OCI-LY3 (cell line): Measurements from ENCODE around the gene B4GALT1.

Experiments used
- H2AFZ ChIP-seq: fragments of 200-600, 300-600 bp; shearing (Covaris generic); 2 replicates; pipeline ENCODE4 v1.6.0; 2014; ENCODE audit warnings: antibody characterized with exemption, low read depth, low read length
- H3K27ac ChIP-seq: fragments of 200-600, 300-600 bp; sonication (generic); 2 replicates; pipeline ENCODE4 v1.5.1; 2014; ENCODE audit warnings: mild to moderate bottlenecking, low read length, moderate library complexity, mixed read lengths
- H3K27me3 ChIP-seq: fragments of 200-600, 300-600 bp; sonication (generic); 2 replicates; pipeline ENCODE4 v1.6.1; 2014; ENCODE audit warnings: low read depth, low read length, mixed read lengths
- H3K36me3 ChIP-seq: fragments of 200-600, 300-600 bp; sonication (generic); replicated peaks from 2 replicates; pipeline ENCODE3; 2014; ENCODE audit warnings: low read depth, low read length, mixed read lengths
- H3K4me1 ChIP-seq: fragments of 300-600, 200-600 bp; sonication (generic); 2 replicates; pipeline ENCODE4 v1.6.1; 2014; ENCODE audit warnings: low read length, mixed read lengths
- H3K4me2 ChIP-seq: fragments of 200-600, 300-600 bp; sonication (generic); 2 replicates; pipeline ENCODE4 v1.6.1; 2014; ENCODE audit warnings: low read length, mixed read lengths
- H3K4me3 ChIP-seq: fragments of 300-600, 200-600 bp; sonication (generic); 2 replicates; pipeline ENCODE4 v1.5.1; 2014; ENCODE audit warnings: antibody characterized with exemption, mild to moderate bottlenecking, low read length, moderate library complexity
- H3K79me2 ChIP-seq: fragments of 300-600, 200-600 bp; shearing (Covaris generic); 2 replicates; pipeline ENCODE4 v1.6.1; 2014; ENCODE audit warnings: mild to moderate bottlenecking, low read length, mixed read lengths
- H3K9ac ChIP-seq: fragments of 300-600, 200-600 bp; shearing (Covaris generic); 2 replicates; pipeline ENCODE4 v1.6.0; 2014; ENCODE audit warnings: mild to moderate bottlenecking, low read length, moderate library complexity
- H3K9me3 ChIP-seq: fragments of 200-600, 300-600 bp; shearing (Covaris generic); 2 replicates; pipeline ENCODE4 v1.6.1; 2014; ENCODE audit warnings: low read length, mixed read lengths; ENCODE audit not compliant: insufficient read depth
- H4K20me1 ChIP-seq: fragments of 200-600, 300-600 bp; sonication (generic); 2 replicates; pipeline ENCODE4 v1.6.1; 2016; ENCODE audit warnings: low read length, mixed read lengths; ENCODE audit not compliant: insufficient read depth
- CTCF ChIP-seq: fragments of 200-600, 300-600 bp; sonication (generic); IDR thresholded peaks from 2 replicates; pipeline ENCODE4 v1.5.1; 2014; ENCODE audit warnings: antibody characterized with exemption, low read length, low read depth
- EZH2phosphoT487 ChIP-seq: fragments of 200-600 bp; shearing (Covaris generic); IDR thresholded peaks from 2 replicates; pipeline ENCODE4 v1.6.1; 2018; ENCODE audit warnings: antibody characterized with exemption, mixed run types, low read depth

Gene B4GALT1

DNA sequence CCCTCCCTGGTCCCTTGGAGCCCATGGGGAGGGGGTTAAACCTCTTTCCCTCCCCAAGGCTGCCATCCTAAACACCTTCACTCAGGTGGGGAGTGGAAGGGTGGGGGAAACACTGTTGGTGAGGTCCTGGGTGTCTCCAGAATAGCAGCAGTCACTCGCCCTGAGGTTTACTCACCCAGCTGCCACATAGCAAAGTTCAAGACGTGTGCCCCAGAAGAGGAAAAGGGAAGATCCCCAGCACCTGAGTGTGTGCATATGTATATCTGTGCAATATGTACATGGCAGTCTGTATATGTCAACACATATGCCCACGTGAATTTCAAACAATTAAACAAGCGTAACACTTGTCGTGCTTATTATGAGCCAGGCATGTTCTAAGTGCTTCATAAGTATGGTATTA is 59.4 kb downstream of the B4GALT1 start:
- Histone ChIP-seq H3K9ac (no peak overlapping the region), H3K27ac (no peak overlapping the region), H3K4me2 (no peak overlapping the region), H3K4me3 (no peak overlapping the region), H3K36me3 (peaks cover 28% of the 10 kb centered on the region), H3K79me2 (no peaks in the 10 kb centered on the region), H3K27me3 (no peaks in the 10 kb centered on the region), H3K9me3 (no peaks in the 10 kb centered on the region), H3K4me1 (peaks cover 10% of the 10 kb centered on the region), H4K20me1 (0 out of 2 replicates have a peak, but pooled peaks cover 11% of the 10 kb centered on the region), H2AFZ (no peak overlapping the region)
- no peak for TF ChIP-seq CTCF
- no peak for TF ChIP-seq EZH2phosphoT487

DNA sequence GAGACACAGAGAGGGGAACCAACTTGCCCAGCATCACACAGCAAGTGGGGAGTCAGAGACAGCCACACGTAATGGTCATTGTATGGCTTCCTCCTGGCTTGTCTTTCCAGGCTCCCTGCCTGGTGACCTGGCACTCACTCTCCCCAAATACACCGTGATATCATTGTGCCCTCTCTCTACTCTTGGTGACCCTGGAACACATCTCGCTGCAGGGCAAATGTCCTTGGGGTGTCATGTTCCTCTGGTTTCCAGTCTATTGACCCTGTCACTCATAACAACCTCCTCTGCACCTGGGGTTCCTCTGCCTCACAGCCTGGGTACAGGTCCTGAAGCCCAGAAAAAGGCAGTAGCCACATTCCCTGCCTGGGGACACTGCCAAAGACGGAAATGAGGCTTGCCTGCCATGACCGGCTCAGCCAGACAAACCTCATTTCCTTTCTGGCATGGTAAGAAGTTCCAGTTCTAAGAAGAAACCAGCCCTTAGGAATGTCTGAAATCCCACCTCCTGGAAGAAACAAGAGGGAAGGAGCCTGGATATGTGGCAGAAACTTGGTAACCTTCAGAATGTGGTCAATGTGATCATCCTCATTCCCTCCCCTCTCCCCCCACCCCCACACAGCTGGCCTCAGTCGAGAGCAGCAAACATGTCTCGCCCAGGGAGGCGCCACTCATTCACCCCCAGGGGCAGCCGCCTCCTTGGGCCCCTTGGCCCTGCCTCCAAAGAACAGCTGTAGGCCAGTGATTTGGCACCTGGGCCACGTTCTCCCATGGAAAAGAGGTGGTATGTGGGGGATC is 60.1 kb downstream of the B4GALT1 start:
- Histone ChIP-seq H3K79me2 (no peaks in the 10 kb centered on the region), H3K4me3 (no peak overlapping the region), H3K4me2 (no peak overlapping the region), H2AFZ (no peak overlapping the region), H3K9me3 (no peaks in the 10 kb centered on the region), H4K20me1 (0 out of 2 replicates have a peak, but pooled peaks cover 11% of the 10 kb centered on the region), H3K36me3 (peaks cover 21% of the 10 kb centered on the region), H3K27me3 (no peaks in the 10 kb centered on the region), H3K4me1 (peaks cover 10% of the 10 kb centered on the region), H3K9ac (no peak overlapping the region), H3K27ac (no peak overlapping the region)
- TF ChIP-seq EZH2phosphoT487 (no peak), CTCF (no peak)

DNA sequence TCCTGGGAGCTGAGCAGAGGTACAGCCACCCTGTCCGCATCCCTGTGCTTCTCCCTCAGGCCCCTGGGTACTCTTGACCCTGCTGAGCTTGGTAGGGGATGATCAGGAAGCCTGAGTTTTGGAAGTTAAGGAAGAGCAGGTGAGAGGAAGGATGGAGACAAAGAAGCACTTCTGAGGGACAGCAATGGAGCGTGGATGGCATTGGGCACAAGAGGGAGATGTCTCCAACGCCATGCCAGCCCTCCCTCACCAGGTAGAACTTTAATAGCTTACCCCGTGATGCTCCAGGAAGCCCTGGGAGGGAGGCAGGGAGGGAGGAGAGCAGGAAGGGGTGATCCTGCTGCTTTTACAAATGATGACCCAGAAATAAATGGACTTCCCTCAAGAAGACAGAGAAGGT is 60.8 kb downstream of the B4GALT1 start:
- H3K9me3 ChIP-seq: no peaks in the 10 kb centered on the region
- H2AFZ ChIP-seq: no peak overlapping the region
- H3K9ac ChIP-seq: no peak overlapping the region
- no peak overlapping the region for H3K4me3 ChIP-seq
- H3K27me3 ChIP-seq: no peaks in the 10 kb centered on the region
- 0 out of 2 replicates have a peak, but pooled peaks cover 11% of the 10 kb centered on the region for H4K20me1 ChIP-seq
- no peaks in the 10 kb centered on the region for H3K79me2 ChIP-seq
- H3K4me1 ChIP-seq: peaks cover 10% of the 10 kb centered on the region
- H3K36me3 ChIP-seq: peaks cover 21% of the 10 kb centered on the region
- TF ChIP-seq EZH2phosphoT487 (no peak), CTCF (no peak)
- H3K27ac ChIP-seq: no peak overlapping the region
- H3K4me2 ChIP-seq: no peak overlapping the region

GRCh38 chr9:33105959-33106358 is 61.2 kb downstream of the B4GALT1 start:
- Histone ChIP-seq H4K20me1 (0 out of 2 replicates have a peak, but pooled peaks cover 10% of the 10 kb centered on the region), H3K27ac (no peak overlapping the region), H3K27me3 (no peaks in the 10 kb centered on the region), H3K9me3 (no peaks in the 10 kb centered on the region), H2AFZ (no peak overlapping the region), H3K4me1 (peaks cover 10% of the 10 kb centered on the region), H3K4me2 (no peak overlapping the region), H3K9ac (no peak overlapping the region), H3K36me3 (peaks cover 17% of the 10 kb centered on the region), H3K4me3 (no peak overlapping the region), H3K79me2 (no peaks in the 10 kb centered on the region)
- TF ChIP-seq CTCF: no peak
- no peak for TF ChIP-seq EZH2phosphoT487
